ENCODE data around the gene CDC42SE2.

The CDC42SE2 gene

GRCh38 chr5:131220566-131220965 is 43.3 kb upstream of the CDC42SE2 start:
- TF ChIP-seq EZH2phosphoT487 (IDR thresholded peaks at IDR 0.05; ENCODE audit: low read depth) (no peak), CTCF (IDR thresholded peaks at IDR 0.05; ENCODE audit: low read depth, low read length) (no peak)
- H3K4me1 ChIP-seq (ENCODE audit: low read length): peaks cover 69% of the 10 kb centered on the region

GRCh38 chr5:131221008-131221703 is 42.7 kb upstream of the CDC42SE2 start:
- no peak overlapping the region for H2AFZ ChIP-seq (ENCODE audit: low read depth, low read length)
- peaks cover 24% of the 10 kb centered on the region for H3K36me3 ChIP-seq (replicated peaks; ENCODE audit: low read depth, low read length)
- peak overlapping the region; percentile 82 for H3K4me2 ChIP-seq (ENCODE audit: low read length)
- H3K9ac ChIP-seq (ENCODE audit: low read length): peak overlapping the region; percentile 93
- H3K4me3 ChIP-seq (ENCODE audit: low read length): peak overlapping the region; percentile 89
- peaks cover 21% of the 10 kb centered on the region for H4K20me1 ChIP-seq (ENCODE audit: insufficient read depth, low read length)
- peak overlapping the region; percentile 97 for H3K27ac ChIP-seq (ENCODE audit: low read length)
- H3K79me2 ChIP-seq (ENCODE audit: low read length): peaks cover 97% of the 10 kb centered on the region
- H3K27me3 ChIP-seq (ENCODE audit: low read depth, low read length): no peaks in the 10 kb centered on the region
- no peaks in the 10 kb centered on the region for H3K9me3 ChIP-seq (ENCODE audit: insufficient read depth, low read length)
- H3K4me1 ChIP-seq (ENCODE audit: low read length): peaks cover 70% of the 10 kb centered on the region
- TF ChIP-seq CTCF (IDR thresholded peaks at IDR 0.05; ENCODE audit: low read depth, low read length) (no peak), EZH2phosphoT487 (IDR thresholded peaks at IDR 0.05; ENCODE audit: low read depth) (no peak)

More at GRCh38 chr5:131220566-131220965, 43.3 kb upstream of the CDC42SE2 start:
- Histone ChIP-seq H3K4me2 (ENCODE audit: low read length) (peak overlapping the region; percentile 82), H3K9ac (ENCODE audit: low read length) (no peak overlapping the region), H3K27ac (ENCODE audit: low read length) (no peak overlapping the region), H3K79me2 (ENCODE audit: low read length) (peaks cover 96% of the 10 kb centered on the region), H4K20me1 (ENCODE audit: insufficient read depth, low read length) (peaks cover 21% of the 10 kb centered on the region), H3K27me3 (ENCODE audit: low read depth, low read length) (no peaks in the 10 kb centered on the region), H3K4me3 (ENCODE audit: low read length) (peak overlapping the region; percentile 32; the same call in 1 of the 2 replicates), H3K36me3 (replicated peaks; ENCODE audit: low read depth, low read length) (peaks cover 24% of the 10 kb centered on the region), H2AFZ (ENCODE audit: low read depth, low read length) (no peak overlapping the region), H3K9me3 (ENCODE audit: insufficient read depth, low read length) (no peaks in the 10 kb centered on the region)

DNA sequence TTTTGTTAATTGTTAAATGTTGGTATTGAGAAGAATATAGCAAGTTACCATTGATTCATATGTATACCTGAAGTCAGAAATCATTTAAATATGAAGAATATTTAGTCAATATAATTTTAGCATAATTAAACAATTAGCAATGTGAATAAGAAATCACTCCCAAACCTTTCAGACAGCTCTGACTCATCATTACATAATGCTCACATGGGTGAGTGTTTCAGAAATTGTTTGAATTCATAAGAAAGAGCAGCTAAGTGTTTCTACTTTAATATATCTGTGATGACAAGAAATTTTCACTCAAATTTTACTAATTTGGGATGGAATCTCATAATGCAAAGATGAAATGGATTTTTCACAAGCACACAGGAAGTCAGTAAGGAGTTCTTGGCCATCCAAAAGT is 42.0 kb upstream of the CDC42SE2 start:
- Histone ChIP-seq H3K4me3 (ENCODE audit: low read length) (peak overlapping the region; percentile 89), H4K20me1 (ENCODE audit: insufficient read depth, low read length) (peaks cover 14% of the 10 kb centered on the region), H2AFZ (ENCODE audit: low read depth, low read length) (no peak overlapping the region), H3K4me1 (ENCODE audit: low read length) (peaks cover 77% of the 10 kb centered on the region), H3K36me3 (replicated peaks; ENCODE audit: low read depth, low read length) (peaks cover 24% of the 10 kb centered on the region), H3K4me2 (ENCODE audit: low read length) (peak overlapping the region; percentile 82), H3K27ac (ENCODE audit: low read length) (peak overlapping the region; percentile 97), H3K9ac (ENCODE audit: low read length) (peak overlapping the region; percentile 93), H3K27me3 (ENCODE audit: low read depth, low read length) (no peaks in the 10 kb centered on the region), H3K79me2 (ENCODE audit: low read length) (peaks cover 96% of the 10 kb centered on the region), H3K9me3 (ENCODE audit: insufficient read depth, low read length) (no peaks in the 10 kb centered on the region)
- no peak for TF ChIP-seq EZH2phosphoT487 (IDR thresholded peaks at IDR 0.05; ENCODE audit: low read depth)
- no peak for TF ChIP-seq CTCF (IDR thresholded peaks at IDR 0.05; ENCODE audit: low read depth, low read length)

- peak overlapping the region; percentile 93 for H3K9ac ChIP-seq (ENCODE audit: low read length)
- H3K4me1 ChIP-seq (ENCODE audit: low read length): peaks cover 70% of the 10 kb centered on the region
- TF ChIP-seq CTCF (IDR thresholded peaks at IDR 0.05; ENCODE audit: low read depth, low read length) (no peak), EZH2phosphoT487 (IDR thresholded peaks at IDR 0.05; ENCODE audit: low read depth) (no peak)
- H3K4me2 ChIP-seq (ENCODE audit: low read length): peak overlapping the region; percentile 82
- peaks cover 87% of the 10 kb centered on the region for H3K79me2 ChIP-seq (ENCODE audit: low read length)
- H3K9me3 ChIP-seq (ENCODE audit: insufficient read depth, low read length): no peaks in the 10 kb centered on the region
- peak overlapping the region; percentile 89 for H3K4me3 ChIP-seq (ENCODE audit: low read length)
- H3K27me3 ChIP-seq (ENCODE audit: low read depth, low read length): no peaks in the 10 kb centered on the region
- peak overlapping the region; percentile 97 for H3K27ac ChIP-seq (ENCODE audit: low read length)
- peaks cover 13% of the 10 kb centered on the region for H4K20me1 ChIP-seq (ENCODE audit: insufficient read depth, low read length)
- peaks cover 21% of the 10 kb centered on the region for H3K36me3 ChIP-seq (replicated peaks; ENCODE audit: low read depth, low read length)
- H2AFZ ChIP-seq (ENCODE audit: low read depth, low read length): no peak overlapping the region
These were observed 41.1 kb upstream of the CDC42SE2 start for GRCh38 chr5:131222731-131223130.
